Lower leg skin (tissue), 4 donors: ENCODE measurements around the gene ZBTB40. TPM values are rescaled to one million over a fixed set of nuclear protein-coding genes. Genes with fewer than 3 reads are reported as not detected.

ENCODE experiments used
- DNase-seq, 2 donors: peaks; one replicate each; pipeline ENCODE4 v3.0.0-alpha.2; 2019; ENCODE audit warnings: low spot score in 2 of 2
- H3K4me3 ChIP-seq: fragments of 200-600 bp; sonication (generic); 2 replicates; pipeline ENCODE4 v1.5.1; 2017; ENCODE audit warnings: mild to moderate bottlenecking, low read depth; ENCODE audit not compliant: poor library complexity, severe bottlenecking
- POLR2A ChIP-seq, 2 donors: fragments of 450-650 bp; IDR thresholded peaks; one replicate each; pipeline ENCODE4 v1.6.1; 2016 to 2017; ENCODE audit warnings: antibody characterized with exemption in 2 of 2, mild to moderate bottlenecking in 1 of 2, moderate library complexity in 1 of 2
- WGBS, 2 donors: methylation state at CpG; one replicate each; pipeline ENCODE4 v1.1.5; 2018; 5-methylcytosine and 5-hydroxymethylcytosine counted together
- intact Hi-C: fragments of 100-400 bp; cut with DNase I; formaldehyde crosslinking; loops from one replicate; pipeline ENCODE4 v1.15.0; 2023; ENCODE audit warnings: low total_unique reads
- total RNA-seq, 4 donors: library from RNA; depleted of rRNA; stranded (reverse); fragments of >200 nt; gene quantifications; one replicate each; pipeline ENCODE4 v1.1.0, GENCODE V29; 2016
- TF ChIP-seq, protein P1 (sequence below), 3 donors: fragments of 450-650 bp; IDR thresholded peaks; one replicate each; pipeline ENCODE4 v1.5.1; 2016; ENCODE audit warnings: antibody characterized with exemption in 3 of 3, mild to moderate bottlenecking in 3 of 3, moderate library complexity in 2 of 3

The ZBTB40 gene
- total RNA-seq, 4 donors from 2014 or later = 7.5 to 13.3 (median 12.4) TPM

DNA sequence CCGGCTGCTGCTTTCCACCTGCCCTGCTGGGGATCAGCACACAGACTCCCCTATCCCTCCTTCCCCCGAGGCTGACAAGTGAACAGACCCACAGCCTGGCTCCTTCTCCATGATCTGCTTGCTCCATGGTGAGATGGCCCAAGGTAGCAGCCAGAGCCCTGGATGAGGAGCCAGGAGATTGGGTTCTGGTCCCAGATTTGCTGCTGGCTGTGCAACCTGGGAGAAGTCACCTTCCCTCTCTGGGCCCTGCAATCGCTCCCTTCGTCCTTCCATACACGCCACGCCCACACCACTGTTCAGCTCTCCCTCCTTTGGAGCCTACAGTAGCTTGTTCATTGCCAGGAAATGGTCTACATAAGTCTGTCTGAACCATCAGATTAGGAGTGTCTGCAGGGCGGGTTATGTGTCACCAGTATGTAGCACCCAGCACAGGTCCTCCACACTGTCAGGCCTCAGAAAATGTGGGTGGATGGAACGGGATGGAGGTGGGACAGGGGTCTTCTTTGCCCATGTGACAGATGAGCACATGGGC is 102.4 kb downstream of the ZBTB40 start:
- WGBS, 2 donors = 79 to 81% methylated on average over 8 of the region's 8 CpGs
- TF ChIP-seq, protein P1, sequence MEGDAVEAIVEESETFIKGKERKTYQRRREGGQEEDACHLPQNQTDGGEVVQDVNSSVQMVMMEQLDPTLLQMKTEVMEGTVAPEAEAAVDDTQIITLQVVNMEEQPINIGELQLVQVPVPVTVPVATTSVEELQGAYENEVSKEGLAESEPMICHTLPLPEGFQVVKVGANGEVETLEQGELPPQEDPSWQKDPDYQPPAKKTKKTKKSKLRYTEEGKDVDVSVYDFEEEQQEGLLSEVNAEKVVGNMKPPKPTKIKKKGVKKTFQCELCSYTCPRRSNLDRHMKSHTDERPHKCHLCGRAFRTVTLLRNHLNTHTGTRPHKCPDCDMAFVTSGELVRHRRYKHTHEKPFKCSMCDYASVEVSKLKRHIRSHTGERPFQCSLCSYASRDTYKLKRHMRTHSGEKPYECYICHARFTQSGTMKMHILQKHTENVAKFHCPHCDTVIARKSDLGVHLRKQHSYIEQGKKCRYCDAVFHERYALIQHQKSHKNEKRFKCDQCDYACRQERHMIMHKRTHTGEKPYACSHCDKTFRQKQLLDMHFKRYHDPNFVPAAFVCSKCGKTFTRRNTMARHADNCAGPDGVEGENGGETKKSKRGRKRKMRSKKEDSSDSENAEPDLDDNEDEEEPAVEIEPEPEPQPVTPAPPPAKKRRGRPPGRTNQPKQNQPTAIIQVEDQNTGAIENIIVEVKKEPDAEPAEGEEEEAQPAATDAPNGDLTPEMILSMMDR (IDR thresholded peaks at IDR 0.05) = no peak
- no peak for TF ChIP-seq POLR2A (IDR thresholded peaks at IDR 0.05)
- intact Hi-C loops = no loop called here
- H3K4me3 ChIP-seq = no peak overlapping the region
- no peak for DNase-seq

DNA sequence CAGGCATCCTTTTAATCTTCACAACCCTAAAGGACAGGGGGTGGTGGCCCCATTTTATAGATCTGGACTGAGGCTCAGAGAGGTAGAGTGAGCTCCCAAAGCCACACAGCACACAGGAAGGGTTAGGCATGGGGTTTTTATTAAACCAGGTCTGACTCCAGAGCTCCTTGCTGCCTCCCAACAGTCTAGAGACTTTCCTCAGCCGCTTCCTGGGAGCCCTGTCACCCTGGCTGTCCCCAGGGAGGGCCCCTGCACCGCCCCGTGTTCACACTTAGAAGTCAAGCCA is 103.7 kb downstream of the ZBTB40 start:
- intact Hi-C loops = no loop called here
- no peak for DNase-seq
- TF ChIP-seq, protein P1 (IDR thresholded peaks at IDR 0.05) = no peak
- no peak for TF ChIP-seq POLR2A (IDR thresholded peaks at IDR 0.05)
- WGBS, 2 donors = 45 to 47% methylated on average over 3 of the region's 3 CpGs
- H3K4me3 ChIP-seq = no peak overlapping the region

DNA sequence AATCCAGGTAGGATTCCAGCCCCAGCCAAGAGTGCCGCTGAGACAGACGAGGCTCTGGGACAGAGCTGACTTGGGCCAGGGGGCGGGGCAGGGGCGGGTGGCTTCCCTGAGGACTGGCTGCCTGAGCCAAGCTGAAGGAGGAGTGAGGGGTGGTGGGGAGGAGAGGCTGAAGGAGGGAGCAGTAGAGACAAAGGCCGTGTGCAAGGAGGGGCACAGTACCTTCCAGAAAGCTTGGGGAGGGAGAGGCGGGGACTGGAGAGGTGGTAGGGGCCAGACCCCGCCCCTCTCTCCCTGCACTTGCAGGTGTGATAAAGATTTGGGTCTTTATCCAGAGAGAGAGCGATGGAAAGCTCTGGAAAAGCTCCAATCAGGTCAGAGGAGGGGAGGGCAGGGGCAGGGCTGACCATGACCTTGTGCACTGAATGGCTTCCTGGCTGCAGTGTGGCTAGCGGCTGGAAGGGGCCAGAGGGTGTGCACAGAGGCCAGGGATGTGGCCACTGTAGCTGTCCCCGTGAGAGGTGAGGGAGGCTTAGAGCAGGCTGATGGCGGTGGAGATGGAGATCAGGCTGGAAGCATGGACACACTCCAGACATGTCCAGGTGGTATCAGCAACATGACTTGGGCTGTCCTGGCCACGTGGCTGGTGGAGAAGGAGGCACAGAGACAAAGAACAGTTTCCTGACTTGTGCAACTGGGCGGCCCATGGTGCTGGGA is 104.9 kb downstream of the ZBTB40 start:
- H3K4me3 ChIP-seq = no peak overlapping the region
- TF ChIP-seq POLR2A (IDR thresholded peaks at IDR 0.05) = no peak
- TF ChIP-seq, protein P1 (IDR thresholded peaks at IDR 0.05) = no peak
- 26 to 31% methylated on average over 12 to 13 of the region's 13 CpGs for WGBS, 2 donors
- DNase-seq = no peak
- intact Hi-C loops = no loop called here

DNA sequence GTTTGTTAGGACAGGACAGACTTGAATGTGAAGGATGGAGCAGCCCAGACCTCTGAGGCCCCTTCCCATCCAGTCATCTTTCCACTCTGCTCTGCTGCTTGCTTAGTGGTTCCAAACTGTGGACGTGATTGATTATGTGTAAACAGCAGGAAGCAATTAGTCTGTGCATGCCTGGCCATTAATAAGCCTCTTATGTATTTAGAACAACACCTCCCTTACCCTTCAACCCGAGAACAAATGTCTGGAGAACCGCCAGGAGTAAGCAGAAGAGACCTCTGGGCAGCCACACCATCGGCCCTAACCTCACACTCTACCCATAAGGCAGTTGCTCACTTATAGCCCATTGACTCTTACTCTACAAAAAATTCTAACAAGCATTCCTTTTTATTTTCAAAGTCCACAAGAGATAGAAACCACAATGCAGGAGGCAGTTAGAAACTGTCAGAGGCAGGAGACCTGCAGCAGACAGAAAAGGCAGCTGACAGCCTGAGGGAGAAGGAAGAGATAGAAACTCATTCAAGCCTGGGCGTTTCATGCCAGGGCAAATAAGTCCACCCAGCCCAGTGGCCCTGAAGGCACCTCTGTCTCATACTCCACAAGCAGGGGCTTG is 105.8 kb downstream of the ZBTB40 start:
- intact Hi-C loops = no loop called here
- TF ChIP-seq, protein P1 (IDR thresholded peaks at IDR 0.05) = no peak
- no peak for TF ChIP-seq POLR2A (IDR thresholded peaks at IDR 0.05)
- H3K4me3 ChIP-seq = no peak overlapping the region
- WGBS, 2 donors = 15 to 24% methylated on average over 5 of the region's 5 CpGs
- no peak for DNase-seq

DNA sequence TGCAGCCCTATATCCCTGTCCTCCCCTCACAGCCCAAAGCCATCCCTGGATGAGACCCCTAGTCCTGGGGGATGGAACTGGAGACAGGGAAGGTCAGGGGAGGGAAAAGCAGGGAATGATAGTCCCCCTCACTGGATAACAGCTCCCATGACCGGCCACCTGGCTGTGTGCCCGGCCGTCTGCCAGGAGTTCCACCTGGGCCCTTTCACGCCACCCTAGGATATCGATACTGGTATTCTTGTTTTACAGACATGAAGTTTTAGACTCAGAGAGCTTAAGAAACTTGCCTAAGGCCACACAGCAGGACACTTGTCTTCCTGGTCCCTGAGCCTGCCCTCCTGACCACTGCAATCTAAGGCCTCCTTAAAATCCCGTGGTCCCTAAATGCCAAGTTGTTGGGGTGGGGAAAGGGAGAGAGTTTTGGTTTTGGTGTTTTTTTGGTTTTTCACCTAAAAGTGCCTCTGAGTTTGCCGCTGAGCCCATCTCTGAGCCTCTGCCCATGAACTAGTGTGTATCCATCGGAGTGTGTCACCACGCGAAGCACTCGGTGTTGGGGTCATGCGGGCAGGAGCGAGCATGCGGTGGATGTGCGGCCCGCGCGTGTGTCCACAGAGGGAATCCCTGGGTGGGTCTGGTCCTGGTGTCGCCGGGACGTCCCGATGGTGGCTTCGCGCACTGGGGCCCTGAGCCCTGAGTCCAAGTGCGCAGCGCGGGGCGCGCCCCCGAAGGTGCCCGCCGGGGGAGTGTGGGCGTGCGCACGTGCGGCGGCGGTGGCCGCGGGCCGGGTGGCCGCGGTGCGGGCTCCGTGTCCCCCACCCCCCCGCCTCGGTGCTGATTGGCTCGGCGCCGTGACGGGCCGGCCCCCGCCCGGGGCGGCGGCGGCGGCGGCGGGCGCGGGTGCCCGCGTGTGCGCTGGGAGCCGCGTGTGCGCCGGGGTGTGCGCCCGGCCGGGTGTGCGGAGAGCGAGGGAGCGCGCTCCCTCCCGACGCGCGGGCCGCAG is 111.2 kb downstream of the ZBTB40 start, which contains the start of gene EPHA8:
Gene EPHA8, plus strand, starts transcription at position 906 of the 1,000 bp plus-strand sequence. CDS start 147 bp downstream, outside the sequence.
- intact Hi-C loops = no loop called here
- DNase-seq = no peak
- H3K4me3 ChIP-seq = no peak within 1 kb of the TSS

More for the DNA sequence above, 111.2 kb downstream of the ZBTB40 start, which contains the start of gene EPHA8:
- TF ChIP-seq, protein P1 (IDR thresholded peaks at IDR 0.05) = no peak
- TF ChIP-seq POLR2A (IDR thresholded peaks at IDR 0.05) = no peak
- WGBS, 2 donors = 7 to 28% methylated on average over 23 to 72 of the region's 81 CpGs
